ENCODE results near the gene PFDN2.

DNA sequence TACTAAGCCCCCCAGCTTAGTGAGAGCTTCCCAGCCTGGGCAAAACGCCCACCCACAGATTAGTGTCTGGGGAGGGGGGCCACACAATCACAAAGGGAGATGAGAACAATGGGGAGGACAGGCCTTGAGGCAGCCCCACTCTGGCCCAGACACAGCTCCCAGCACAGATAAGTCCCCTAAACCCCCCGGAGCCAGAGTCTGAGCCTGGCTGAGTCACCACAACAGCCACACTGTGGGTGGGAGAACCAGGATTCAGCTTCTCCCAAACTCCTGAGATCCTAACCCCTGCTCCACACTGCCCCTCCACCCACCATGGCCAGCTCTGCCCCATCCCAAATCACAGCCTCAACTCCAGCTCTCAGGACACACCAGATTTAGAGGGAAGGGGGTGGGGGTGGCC is 32.7 kb downstream of the PFDN2 start:
- no peak for TF ChIP-seq PML (IDR thresholded peaks at IDR 0.05; ENCODE audit: low read length)
- no peak for TF ChIP-seq EP300 (IDR thresholded peaks at IDR 0.05; ENCODE audit: borderline replicate concordance in 1 of 2, control insufficient read depth in 1 of 2, low read depth in 2 of 2, low read length in 2 of 2)
- TF ChIP-seq CHD2 (IDR thresholded peaks at IDR 0.05; ENCODE audit: borderline replicate concordance, low read depth, low read length), result no peak
- TF ChIP-seq, protein P1, sequence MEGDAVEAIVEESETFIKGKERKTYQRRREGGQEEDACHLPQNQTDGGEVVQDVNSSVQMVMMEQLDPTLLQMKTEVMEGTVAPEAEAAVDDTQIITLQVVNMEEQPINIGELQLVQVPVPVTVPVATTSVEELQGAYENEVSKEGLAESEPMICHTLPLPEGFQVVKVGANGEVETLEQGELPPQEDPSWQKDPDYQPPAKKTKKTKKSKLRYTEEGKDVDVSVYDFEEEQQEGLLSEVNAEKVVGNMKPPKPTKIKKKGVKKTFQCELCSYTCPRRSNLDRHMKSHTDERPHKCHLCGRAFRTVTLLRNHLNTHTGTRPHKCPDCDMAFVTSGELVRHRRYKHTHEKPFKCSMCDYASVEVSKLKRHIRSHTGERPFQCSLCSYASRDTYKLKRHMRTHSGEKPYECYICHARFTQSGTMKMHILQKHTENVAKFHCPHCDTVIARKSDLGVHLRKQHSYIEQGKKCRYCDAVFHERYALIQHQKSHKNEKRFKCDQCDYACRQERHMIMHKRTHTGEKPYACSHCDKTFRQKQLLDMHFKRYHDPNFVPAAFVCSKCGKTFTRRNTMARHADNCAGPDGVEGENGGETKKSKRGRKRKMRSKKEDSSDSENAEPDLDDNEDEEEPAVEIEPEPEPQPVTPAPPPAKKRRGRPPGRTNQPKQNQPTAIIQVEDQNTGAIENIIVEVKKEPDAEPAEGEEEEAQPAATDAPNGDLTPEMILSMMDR (IDR thresholded peaks at IDR 0.05 in 2 of 3, conservative IDR thresholded peaks at IDR 0.05 in 1 of 3; ENCODE audit: control insufficient read depth in 2 of 3, extremely low read depth in 1 of 3, insufficient read depth in 1 of 3, low read depth in 3 of 3, low read length in 3 of 3), result no peak
- no peak for TF ChIP-seq SMC3 (IDR thresholded peaks at IDR 0.05; ENCODE audit: borderline replicate concordance, low read length)
- no peak for TF ChIP-seq CREM (IDR thresholded peaks at IDR 0.05; ENCODE audit: low read depth)
- TF ChIP-seq, protein P2, sequence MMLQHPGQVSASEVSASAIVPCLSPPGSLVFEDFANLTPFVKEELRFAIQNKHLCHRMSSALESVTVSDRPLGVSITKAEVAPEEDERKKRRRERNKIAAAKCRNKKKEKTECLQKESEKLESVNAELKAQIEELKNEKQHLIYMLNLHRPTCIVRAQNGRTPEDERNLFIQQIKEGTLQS (IDR thresholded peaks at IDR 0.05; ENCODE audit: borderline replicate concordance, extremely low read depth, low read depth, low read length), result no peak
- no peak for TF ChIP-seq POLR2AphosphoS2 (IDR thresholded peaks at IDR 0.05; ENCODE audit: low read depth, low read length)
- TF ChIP-seq HDAC6 (IDR thresholded peaks at IDR 0.05; ENCODE audit: unreplicated experiment), result no peak
- TF ChIP-seq, protein P3, sequence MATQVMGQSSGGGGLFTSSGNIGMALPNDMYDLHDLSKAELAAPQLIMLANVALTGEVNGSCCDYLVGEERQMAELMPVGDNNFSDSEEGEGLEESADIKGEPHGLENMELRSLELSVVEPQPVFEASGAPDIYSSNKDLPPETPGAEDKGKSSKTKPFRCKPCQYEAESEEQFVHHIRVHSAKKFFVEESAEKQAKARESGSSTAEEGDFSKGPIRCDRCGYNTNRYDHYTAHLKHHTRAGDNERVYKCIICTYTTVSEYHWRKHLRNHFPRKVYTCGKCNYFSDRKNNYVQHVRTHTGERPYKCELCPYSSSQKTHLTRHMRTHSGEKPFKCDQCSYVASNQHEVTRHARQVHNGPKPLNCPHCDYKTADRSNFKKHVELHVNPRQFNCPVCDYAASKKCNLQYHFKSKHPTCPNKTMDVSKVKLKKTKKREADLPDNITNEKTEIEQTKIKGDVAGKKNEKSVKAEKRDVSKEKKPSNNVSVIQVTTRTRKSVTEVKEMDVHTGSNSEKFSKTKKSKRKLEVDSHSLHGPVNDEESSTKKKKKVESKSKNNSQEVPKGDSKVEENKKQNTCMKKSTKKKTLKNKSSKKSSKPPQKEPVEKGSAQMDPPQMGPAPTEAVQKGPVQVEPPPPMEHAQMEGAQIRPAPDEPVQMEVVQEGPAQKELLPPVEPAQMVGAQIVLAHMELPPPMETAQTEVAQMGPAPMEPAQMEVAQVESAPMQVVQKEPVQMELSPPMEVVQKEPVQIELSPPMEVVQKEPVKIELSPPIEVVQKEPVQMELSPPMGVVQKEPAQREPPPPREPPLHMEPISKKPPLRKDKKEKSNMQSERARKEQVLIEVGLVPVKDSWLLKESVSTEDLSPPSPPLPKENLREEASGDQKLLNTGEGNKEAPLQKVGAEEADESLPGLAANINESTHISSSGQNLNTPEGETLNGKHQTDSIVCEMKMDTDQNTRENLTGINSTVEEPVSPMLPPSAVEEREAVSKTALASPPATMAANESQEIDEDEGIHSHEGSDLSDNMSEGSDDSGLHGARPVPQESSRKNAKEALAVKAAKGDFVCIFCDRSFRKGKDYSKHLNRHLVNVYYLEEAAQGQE (IDR thresholded peaks at IDR 0.05; ENCODE audit: low read depth, low read length), result no peak
